Dermis microvascular lymphatic vessel endothelial cell (primary cell): ENCODE data around the gene TECTB. TPM values are rescaled to one million over a fixed set of nuclear protein-coding genes. Genes with fewer than 3 reads are reported as not detected.
A peak's percentile ranks its signal among the peaks of the same experiment; 100 is the strongest.

Source experiments
- DNase-seq, 2 donors: peaks; one replicate each; pipeline versions ENCODE4 v3.0.0 to v3.0.0-alpha.2; 2010; ENCODE audit warnings: low read depth in 2 of 2
- total RNA-seq: library from RNA; depleted of rRNA; stranded (reverse); fragments of >200 nt; gene quantifications from 2 replicates; pipeline ENCODE4 v1.2.1, GENCODE V29; 2014

Gene TECTB
- total RNA-seq, 1 donor from 2014 or later: not detected

- DNase-seq: peak in 1 of 2 donors; percentile 43
Observed at GRCh38 chr10:112307358-112308124, 24.3 kb downstream of the TECTB start.

GRCh38 chr10:112308125-112308502 lies 24.9 kb downstream of the TECTB start:
- DNase-seq: no peak

GRCh38 chr10:112311481-112311880 lies 28.3 kb downstream of the TECTB start:
- DNase-seq: no peak

- DNase-seq: no peak
Observed at GRCh38 chr10:112313234-112313633, 30.0 kb downstream of the TECTB start.

- peak in 1 of 2 donors; percentile 84 for DNase-seq
Observed at GRCh38 chr10:112313911-112314310, 30.7 kb downstream of the TECTB start.

- DNase-seq: peak; percentile 67 to 87
Observed at GRCh38 chr10:112314822-112315474, 31.7 kb downstream of the TECTB start.

- DNase-seq: no peak
Observed at GRCh38 chr10:112327678-112328077, 44.5 kb downstream of the TECTB start.

GRCh38 chr10:112330162-112330561 lies 47.0 kb downstream of the TECTB start:
- no peak for DNase-seq

GRCh38 chr10:112330607-112331160 lies 47.5 kb downstream of the TECTB start:
- no peak for DNase-seq

GRCh38 chr10:112332022-112332421 lies 48.8 kb downstream of the TECTB start:
- no peak for DNase-seq

GRCh38 chr10:112332509-112333228 lies 49.5 kb downstream of the TECTB start:
- DNase-seq: no peak

GRCh38 chr10:112333452-112333851 lies 50.3 kb downstream of the TECTB start:
- DNase-seq: no peak

- no peak for DNase-seq
Observed at GRCh38 chr10:112335111-112335867, 52.1 kb downstream of the TECTB start.

GRCh38 chr10:112335868-112336265 lies 52.7 kb downstream of the TECTB start:
- DNase-seq: no peak

GRCh38 chr10:112336556-112337201 lies 53.5 kb downstream of the TECTB start:
- no peak for DNase-seq

- no peak for DNase-seq
Observed at GRCh38 chr10:112338957-112339356, 55.8 kb downstream of the TECTB start.

GRCh38 chr10:112340601-112341000 lies 57.4 kb downstream of the TECTB start:
- no peak for DNase-seq

- peak; percentile 75 to 79 for DNase-seq
Observed at GRCh38 chr10:112343056-112343806, 60.0 kb downstream of the TECTB start.

GRCh38 chr10:112344261-112344660 lies 61.1 kb downstream of the TECTB start:
- no peak for DNase-seq

- DNase-seq: no peak
Observed at GRCh38 chr10:112345202-112345601, 62.0 kb downstream of the TECTB start.
